ENCODE results near the gene SLC5A10.

GRCh38 chr17:18949566-18949965 is 2.4 kb upstream of the SLC5A10 start:
- no peak for TF ChIP-seq POLR2A (IDR thresholded peaks at IDR 0.05)
- no peak for TF ChIP-seq CTCF (IDR thresholded peaks at IDR 0.05)
